Measurements from ENCODE around the gene CNTRL. TPM values are rescaled to one million over a fixed set of nuclear protein-coding genes. Genes with fewer than 3 reads are reported as not detected.

CNTRL gene
- total and polyA plus RNA-seq, 2 donors (not counting 1 experiment from before 2014, with no cell fraction given): 3.8 to 6.8 TPM

DNA sequence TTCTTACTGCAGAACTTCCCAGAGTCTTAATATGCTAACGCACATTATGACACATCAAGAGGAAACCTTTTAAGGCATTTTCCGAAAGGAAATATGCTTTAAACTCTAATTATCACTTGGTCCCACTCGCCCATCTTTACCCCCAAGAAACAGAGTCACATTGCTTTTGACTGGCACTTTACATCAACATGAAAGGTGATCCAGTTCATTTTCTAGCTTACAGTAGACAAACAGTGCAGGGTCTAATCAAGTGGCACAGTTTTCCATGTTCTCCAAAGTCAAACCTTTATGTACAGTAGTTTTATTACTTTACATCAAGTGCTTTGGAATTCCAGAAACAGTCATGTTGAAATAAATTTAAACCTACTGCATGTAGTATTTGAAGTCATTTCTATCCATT is 114.9 kb downstream of the CNTRL start:
- Histone ChIP-seq H3K79me2 (ENCODE audit: control insufficient read depth, insufficient read depth, low read length) (peaks cover 87% of the 10 kb centered on the region), H3K4me2 (ENCODE audit: extremely low read depth, insufficient read depth, low read length) (no peak overlapping the region), H2AFZ (ENCODE audit: low read length) (no peak overlapping the region), H3K9me3 (ENCODE audit: control insufficient read depth, insufficient read depth, low read depth, low read length) (no peaks in the 10 kb centered on the region), H3K9ac (ENCODE audit: insufficient read depth, low read length) (no peak overlapping the region), H3K27ac (ENCODE audit: insufficient read depth, low read length) (no peak overlapping the region), H3K4me3 (replicated peaks in 1 of 4; ENCODE audit: control extremely low read depth in 1 of 4, insufficient read depth in 1 of 4, low read depth in 3 of 4, low read length in 4 of 4) (no peak overlapping the region), H3K36me3 (ENCODE audit: control insufficient read depth, insufficient read depth, low read length) (peaks cover 4% of the 10 kb centered on the region), H4K20me1 (ENCODE audit: control insufficient read depth, extremely low read depth, insufficient read depth, low read length) (peaks cover 2% of the 10 kb centered on the region), H3K4me1 (ENCODE audit: control insufficient read depth, extremely low read depth, insufficient read depth, low read length) (peaks cover 5% of the 10 kb centered on the region), H3K27me3 (ENCODE audit: control insufficient read depth, insufficient read depth, low read length) (no peaks in the 10 kb centered on the region)
- no peak for DNase-seq (ENCODE audit: low read depth in 2 of 2)
- TF ChIP-seq, protein P1, sequence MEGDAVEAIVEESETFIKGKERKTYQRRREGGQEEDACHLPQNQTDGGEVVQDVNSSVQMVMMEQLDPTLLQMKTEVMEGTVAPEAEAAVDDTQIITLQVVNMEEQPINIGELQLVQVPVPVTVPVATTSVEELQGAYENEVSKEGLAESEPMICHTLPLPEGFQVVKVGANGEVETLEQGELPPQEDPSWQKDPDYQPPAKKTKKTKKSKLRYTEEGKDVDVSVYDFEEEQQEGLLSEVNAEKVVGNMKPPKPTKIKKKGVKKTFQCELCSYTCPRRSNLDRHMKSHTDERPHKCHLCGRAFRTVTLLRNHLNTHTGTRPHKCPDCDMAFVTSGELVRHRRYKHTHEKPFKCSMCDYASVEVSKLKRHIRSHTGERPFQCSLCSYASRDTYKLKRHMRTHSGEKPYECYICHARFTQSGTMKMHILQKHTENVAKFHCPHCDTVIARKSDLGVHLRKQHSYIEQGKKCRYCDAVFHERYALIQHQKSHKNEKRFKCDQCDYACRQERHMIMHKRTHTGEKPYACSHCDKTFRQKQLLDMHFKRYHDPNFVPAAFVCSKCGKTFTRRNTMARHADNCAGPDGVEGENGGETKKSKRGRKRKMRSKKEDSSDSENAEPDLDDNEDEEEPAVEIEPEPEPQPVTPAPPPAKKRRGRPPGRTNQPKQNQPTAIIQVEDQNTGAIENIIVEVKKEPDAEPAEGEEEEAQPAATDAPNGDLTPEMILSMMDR (conservative IDR thresholded peaks at IDR 0.05 in 1 of 2, IDR thresholded peaks at IDR 0.05 in 1 of 2; ENCODE audit: low read depth in 1 of 2, low read length in 2 of 2): no peak

DNA sequence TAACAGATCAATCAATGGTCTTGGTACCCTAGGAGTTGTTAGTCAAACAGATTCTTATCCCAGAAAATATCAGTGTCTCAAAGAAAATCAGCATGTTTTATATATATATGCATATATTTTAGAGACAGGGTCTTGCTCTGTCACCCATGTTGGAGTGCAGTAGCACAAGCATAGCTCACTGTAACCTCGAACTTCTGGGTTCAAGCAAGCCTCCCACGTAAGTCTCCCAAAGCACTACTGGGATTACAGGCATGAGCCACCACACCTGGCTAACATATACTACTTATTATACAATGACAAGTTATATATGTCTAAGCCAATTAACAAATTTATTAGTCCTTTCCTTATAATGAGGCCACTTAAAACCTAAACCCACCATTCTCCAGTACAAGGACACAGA is 116.5 kb downstream of the CNTRL start:
- H3K79me2 ChIP-seq (ENCODE audit: control insufficient read depth, insufficient read depth, low read length): peaks cover 91% of the 10 kb centered on the region
- H4K20me1 ChIP-seq (ENCODE audit: control insufficient read depth, extremely low read depth, insufficient read depth, low read length): peaks cover 4% of the 10 kb centered on the region
- no peaks in the 10 kb centered on the region for H3K36me3 ChIP-seq (ENCODE audit: control insufficient read depth, insufficient read depth, low read length)
- DNase-seq (ENCODE audit: low read depth in 2 of 2): no peak
- H3K4me2 ChIP-seq (ENCODE audit: extremely low read depth, insufficient read depth, low read length): no peak overlapping the region
- no peaks in the 10 kb centered on the region for H3K9me3 ChIP-seq (ENCODE audit: control insufficient read depth, insufficient read depth, low read depth, low read length)
- no peak overlapping the region for H3K9ac ChIP-seq (ENCODE audit: insufficient read depth, low read length)
- H3K27ac ChIP-seq (ENCODE audit: insufficient read depth, low read length): no peak overlapping the region
- H3K4me1 ChIP-seq (ENCODE audit: control insufficient read depth, extremely low read depth, insufficient read depth, low read length): peaks cover 5% of the 10 kb centered on the region
- H3K4me3 ChIP-seq (replicated peaks in 1 of 4; ENCODE audit: control extremely low read depth in 1 of 4, insufficient read depth in 1 of 4, low read depth in 3 of 4, low read length in 4 of 4): no peak overlapping the region
- no peaks in the 10 kb centered on the region for H3K27me3 ChIP-seq (ENCODE audit: control insufficient read depth, insufficient read depth, low read length)
- H2AFZ ChIP-seq (ENCODE audit: low read length): no peak overlapping the region
- TF ChIP-seq EZH2 (IDR thresholded peaks at IDR 0.05; ENCODE audit: low read length, missing control alignments): no peak
- TF ChIP-seq, protein P1 (conservative IDR thresholded peaks at IDR 0.05 in 1 of 2, IDR thresholded peaks at IDR 0.05 in 1 of 2; ENCODE audit: low read depth in 1 of 2, low read length in 2 of 2): no peak

DNA sequence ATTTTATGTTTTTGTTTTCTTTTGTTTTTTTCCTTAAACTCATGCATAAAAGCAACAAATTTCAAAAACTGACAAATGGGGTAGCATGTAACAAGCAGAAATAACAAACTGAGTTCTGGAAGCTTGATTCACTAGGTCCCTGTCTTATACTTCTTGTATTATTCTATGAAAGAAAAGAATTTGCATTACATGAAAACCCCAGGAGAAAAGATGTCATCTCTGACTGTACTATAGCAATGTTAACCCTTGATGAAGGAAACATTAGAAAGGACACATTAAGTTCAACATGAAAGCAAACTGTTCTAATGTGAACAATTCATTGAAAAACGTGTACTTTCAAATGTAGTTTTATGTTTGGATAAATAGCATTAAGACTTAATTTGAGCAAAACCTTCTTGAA is 117.8 kb downstream of the CNTRL start:
- H4K20me1 ChIP-seq (ENCODE audit: control insufficient read depth, extremely low read depth, insufficient read depth, low read length): peaks cover 5% of the 10 kb centered on the region

More for the DNA sequence above, 117.8 kb downstream of the CNTRL start:
- no peaks in the 10 kb centered on the region for H3K9me3 ChIP-seq (ENCODE audit: control insufficient read depth, insufficient read depth, low read depth, low read length)
- H3K9ac ChIP-seq (ENCODE audit: insufficient read depth, low read length): no peak overlapping the region
- H3K4me1 ChIP-seq (ENCODE audit: control insufficient read depth, extremely low read depth, insufficient read depth, low read length): peaks cover 8% of the 10 kb centered on the region
- no peak overlapping the region for H3K4me3 ChIP-seq (replicated peaks in 1 of 4; ENCODE audit: control extremely low read depth in 1 of 4, insufficient read depth in 1 of 4, low read depth in 3 of 4, low read length in 4 of 4)
- H3K79me2 ChIP-seq (ENCODE audit: control insufficient read depth, insufficient read depth, low read length): peaks cover 97% of the 10 kb centered on the region
- DNase-seq (ENCODE audit: low read depth in 2 of 2): no peak
- no peak overlapping the region for H2AFZ ChIP-seq (ENCODE audit: low read length)
- no peak overlapping the region for H3K27ac ChIP-seq (ENCODE audit: insufficient read depth, low read length)
- no peak overlapping the region for H3K4me2 ChIP-seq (ENCODE audit: extremely low read depth, insufficient read depth, low read length)
- H3K27me3 ChIP-seq (ENCODE audit: control insufficient read depth, insufficient read depth, low read length): no peaks in the 10 kb centered on the region
- TF ChIP-seq EZH2 (IDR thresholded peaks at IDR 0.05; ENCODE audit: low read length, missing control alignments): no peak
- TF ChIP-seq, protein P1 (conservative IDR thresholded peaks at IDR 0.05 in 1 of 2, IDR thresholded peaks at IDR 0.05 in 1 of 2; ENCODE audit: low read depth in 1 of 2, low read length in 2 of 2): no peak
- H3K36me3 ChIP-seq (ENCODE audit: control insufficient read depth, insufficient read depth, low read length): no peaks in the 10 kb centered on the region
